Testis (tissue), 2 donors: ENCODE results near the gene CHST13.

Experiments used
- CTCF ChIP-seq, 3 experiments: fragments of 450-650 bp in 2 of 3; fragments of 200-600 bp in 1 of 3; sonication (generic) in 1 of 3; IDR thresholded peaks; one replicate each; pipeline ENCODE4 v1.5.1; 2016 to 2019; ENCODE audit warnings: antibody characterized with exemption in 3 of 3, mild to moderate bottlenecking in 2 of 3, moderate library complexity in 1 of 3
- POLR2A ChIP-seq: fragments of 450-650 bp; IDR thresholded peaks from one replicate; pipeline ENCODE4 v1.6.1; 2017; ENCODE audit warnings: antibody characterized with exemption, mild to moderate bottlenecking, moderate library complexity

DNA sequence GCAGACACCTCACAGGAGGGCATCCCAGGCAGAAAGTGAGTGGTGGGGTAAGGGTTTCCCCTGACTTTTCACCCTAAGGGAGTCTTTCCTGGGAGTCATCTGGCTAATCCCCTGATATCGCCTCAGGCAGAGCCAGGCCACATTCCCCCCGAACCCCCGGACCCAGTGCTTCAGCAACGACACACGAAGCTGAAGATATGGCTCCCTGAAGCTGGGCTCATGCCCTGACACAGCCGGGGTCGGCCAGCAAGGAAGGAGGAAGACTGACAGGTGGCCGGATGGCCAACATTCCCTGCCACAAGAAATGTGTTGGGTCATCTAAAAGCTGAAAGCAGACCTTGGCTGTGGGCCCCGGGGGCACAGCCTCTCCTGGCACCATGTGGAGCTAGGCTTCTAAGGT is 14.4 kb downstream of the CHST13 start:
- TF ChIP-seq POLR2A (no peak), CTCF (IDR thresholded peaks at IDR 0.05) (no peak)
